ENCODE results near the gene LARGE1.

Gene LARGE1

GRCh38 chr22:33666961-33667619 lies 253.2 kb downstream of the LARGE1 start:
- Histone ChIP-seq H3K27ac (ENCODE audit: low read depth, low read length) (no peak overlapping the region), H3K27me3 (ENCODE audit: insufficient read depth, low read length, poor library complexity) (no peaks in the 10 kb centered on the region)

GRCh38 chr22:33666279-33666960 lies 253.9 kb downstream of the LARGE1 start:
- no peak overlapping the region for H3K4me3 ChIP-seq (ENCODE audit: low read length)

More at GRCh38 chr22:33666961-33667619, 253.2 kb downstream of the LARGE1 start:
- Histone ChIP-seq H2BK15ac (replicated peaks; ENCODE audit: low read depth) (no peak overlapping the region), H3K4me3 (ENCODE audit: low read length) (no peak overlapping the region), H4K8ac (ENCODE audit: low read depth, low read length) (no peak overlapping the region), H3K79me1 (ENCODE audit: low read length) (no peaks in the 10 kb centered on the region), H4K5ac (ENCODE audit: low read length) (no peak overlapping the region), H3K79me2 (ENCODE audit: control insufficient read depth, insufficient read depth, low read length) (peaks cover 2% of the 10 kb centered on the region), H2BK5ac (ENCODE audit: low read length) (no peak overlapping the region), H3K4me2 (ENCODE audit: low read length) (no peak overlapping the region), H3K4ac (ENCODE audit: low read depth, low read length) (no peak overlapping the region), H3K4me1 (ENCODE audit: control insufficient read depth, low read depth, low read length) (peaks cover 5% of the 10 kb centered on the region), H2AK5ac (ENCODE audit: low read length) (no peak overlapping the region), H3K18ac (ENCODE audit: low read length) (no peak overlapping the region), H2BK120ac (ENCODE audit: low read depth, low read length) (no peak overlapping the region), H3K36me3 (ENCODE audit: control insufficient read depth, insufficient read depth, low read length) (no peaks in the 10 kb centered on the region), H3K23ac (ENCODE audit: low read length) (no peak overlapping the region), H3K56ac (ENCODE audit: low read length) (no peak overlapping the region), H3K9ac (ENCODE audit: low read length) (no peak overlapping the region)
- DNase-seq, result peak; percentile 75
- no CpG with 5 or more reads among the region's 6 CpGs for WGBS (ENCODE audit: extremely low coverage, insufficient coverage, low lambda C conversion rate)

DNA sequence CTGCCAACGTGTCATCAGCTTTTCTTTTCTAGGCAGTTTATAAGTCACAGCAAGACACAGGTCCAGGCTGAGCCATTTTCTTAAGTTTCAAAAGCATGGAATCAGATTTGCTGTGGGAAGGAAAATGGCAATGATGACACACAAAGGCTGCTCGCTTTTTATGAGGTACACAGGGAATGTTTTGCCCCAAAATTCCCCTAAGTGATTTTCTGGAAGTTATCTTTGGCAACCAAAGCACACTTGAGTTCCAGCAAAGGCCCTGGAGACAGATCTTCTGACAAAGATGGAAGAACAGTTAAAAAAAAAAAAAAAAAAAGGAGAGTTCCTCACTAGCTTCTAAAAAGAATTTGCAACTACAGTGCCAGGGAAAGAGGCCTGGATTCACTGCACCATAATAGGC lies 260.8 kb downstream of the LARGE1 start:
- no peak overlapping the region for H3K4me3 ChIP-seq (ENCODE audit: low read length)

More at GRCh38 chr22:33666279-33666960, 253.9 kb downstream of the LARGE1 start:
- Histone ChIP-seq H2BK120ac (ENCODE audit: low read depth, low read length) (no peak overlapping the region), H3K23ac (ENCODE audit: low read length) (no peak overlapping the region), H3K4me2 (ENCODE audit: low read length) (no peak overlapping the region), H3K36me3 (ENCODE audit: control insufficient read depth, insufficient read depth, low read length) (no peaks in the 10 kb centered on the region), H3K79me2 (ENCODE audit: control insufficient read depth, insufficient read depth, low read length) (peaks cover 2% of the 10 kb centered on the region), H2AK5ac (ENCODE audit: low read length) (no peak overlapping the region), H2BK15ac (replicated peaks; ENCODE audit: low read depth) (no peak overlapping the region), H4K5ac (ENCODE audit: low read length) (no peak overlapping the region), H3K56ac (ENCODE audit: low read length) (no peak overlapping the region), H3K4me1 (ENCODE audit: control insufficient read depth, low read depth, low read length) (peaks cover 5% of the 10 kb centered on the region), H3K27me3 (ENCODE audit: insufficient read depth, low read length, poor library complexity) (no peaks in the 10 kb centered on the region), H3K9ac (ENCODE audit: low read length) (no peak overlapping the region), H2BK5ac (ENCODE audit: low read length) (no peak overlapping the region), H3K27ac (ENCODE audit: low read depth, low read length) (no peak overlapping the region), H3K4ac (ENCODE audit: low read depth, low read length) (peak overlapping the region; percentile 6), H3K18ac (ENCODE audit: low read length) (no peak overlapping the region), H4K8ac (ENCODE audit: low read depth, low read length) (no peak overlapping the region), H3K79me1 (ENCODE audit: low read length) (no peaks in the 10 kb centered on the region)
- peak; percentile 48 for DNase-seq
- no CpG with 5 or more reads among the region's 4 CpGs for WGBS (ENCODE audit: extremely low coverage, insufficient coverage, low lambda C conversion rate)

GRCh38 chr22:33658775-33659174 lies 261.5 kb downstream of the LARGE1 start:
- Histone ChIP-seq H4K5ac (ENCODE audit: low read length) (no peak overlapping the region), H3K9ac (ENCODE audit: low read length) (no peak overlapping the region), H4K8ac (ENCODE audit: low read depth, low read length) (no peak overlapping the region), H2AK5ac (ENCODE audit: low read length) (no peak overlapping the region), H3K18ac (ENCODE audit: low read length) (no peak overlapping the region), H3K27me3 (ENCODE audit: insufficient read depth, low read length, poor library complexity) (no peaks in the 10 kb centered on the region), H3K4ac (ENCODE audit: low read depth, low read length) (no peak overlapping the region), H3K79me2 (ENCODE audit: control insufficient read depth, insufficient read depth, low read length) (no peaks in the 10 kb centered on the region), H3K4me3 (ENCODE audit: low read length) (no peak overlapping the region), H3K27ac (ENCODE audit: low read depth, low read length) (no peak overlapping the region), H3K4me1 (ENCODE audit: control insufficient read depth, low read depth, low read length) (no peaks in the 10 kb centered on the region), H2BK120ac (ENCODE audit: low read depth, low read length) (no peak overlapping the region), H3K4me2 (ENCODE audit: low read length) (no peak overlapping the region), H2BK5ac (ENCODE audit: low read length) (no peak overlapping the region), H3K56ac (ENCODE audit: low read length) (no peak overlapping the region), H2BK15ac (replicated peaks; ENCODE audit: low read depth) (no peak overlapping the region), H3K36me3 (ENCODE audit: control insufficient read depth, insufficient read depth, low read length) (no peaks in the 10 kb centered on the region), H3K79me1 (ENCODE audit: low read length) (no peaks in the 10 kb centered on the region), H3K23ac (ENCODE audit: low read length) (no peak overlapping the region)
- no peak for DNase-seq
- no CpG with 5 or more reads among the region's 3 CpGs for WGBS (ENCODE audit: extremely low coverage, insufficient coverage, low lambda C conversion rate)

More for the DNA sequence above, 260.8 kb downstream of the LARGE1 start:
- WGBS (ENCODE audit: extremely low coverage, insufficient coverage, low lambda C conversion rate), result no CpG with 5 or more reads among the region's 2 CpGs
- H3K79me2 ChIP-seq (ENCODE audit: control insufficient read depth, insufficient read depth, low read length), result no peaks in the 10 kb centered on the region
- no peak overlapping the region for H3K9ac ChIP-seq (ENCODE audit: low read length)
- H3K4me1 ChIP-seq (ENCODE audit: control insufficient read depth, low read depth, low read length), result no peaks in the 10 kb centered on the region
- H3K18ac ChIP-seq (ENCODE audit: low read length), result no peak overlapping the region
- no peak overlapping the region for H4K8ac ChIP-seq (ENCODE audit: low read depth, low read length)
- H2AK5ac ChIP-seq (ENCODE audit: low read length), result no peak overlapping the region
- H3K79me1 ChIP-seq (ENCODE audit: low read length), result no peaks in the 10 kb centered on the region
- H2BK15ac ChIP-seq (replicated peaks; ENCODE audit: low read depth), result no peak overlapping the region
- H3K27me3 ChIP-seq (ENCODE audit: insufficient read depth, low read length, poor library complexity), result no peaks in the 10 kb centered on the region
- no peak overlapping the region for H2BK120ac ChIP-seq (ENCODE audit: low read depth, low read length)
- no peaks in the 10 kb centered on the region for H3K36me3 ChIP-seq (ENCODE audit: control insufficient read depth, insufficient read depth, low read length)
- no peak overlapping the region for H3K27ac ChIP-seq (ENCODE audit: low read depth, low read length)
- H4K5ac ChIP-seq (ENCODE audit: low read length), result no peak overlapping the region
- H3K23ac ChIP-seq (ENCODE audit: low read length), result no peak overlapping the region
- no peak overlapping the region for H3K4ac ChIP-seq (ENCODE audit: low read depth, low read length)
- no peak overlapping the region for H3K56ac ChIP-seq (ENCODE audit: low read length)
- no peak overlapping the region for H3K4me2 ChIP-seq (ENCODE audit: low read length)
- H2BK5ac ChIP-seq (ENCODE audit: low read length), result no peak overlapping the region
- DNase-seq, result no peak

DNA sequence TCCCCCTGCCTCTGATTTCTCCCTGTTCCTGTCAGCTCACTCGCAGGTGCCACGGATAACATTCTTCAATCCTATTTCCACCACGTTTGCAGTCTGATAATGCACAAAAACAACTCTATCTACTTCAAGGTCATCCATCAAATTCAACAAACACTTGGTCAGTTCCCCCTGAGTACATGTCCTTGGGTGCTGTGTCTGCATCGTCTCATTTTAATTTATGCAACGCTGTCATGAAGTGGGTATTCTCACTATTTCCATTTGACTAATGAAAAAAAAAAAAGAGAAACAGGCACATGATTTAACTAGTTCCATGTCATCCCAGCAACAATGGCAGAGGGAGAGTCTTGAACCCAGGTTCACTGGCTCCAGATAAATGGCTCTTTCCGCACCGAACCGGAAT lies 262.6 kb downstream of the LARGE1 start:
- Histone ChIP-seq H3K79me1 (ENCODE audit: low read length) (no peaks in the 10 kb centered on the region), H3K4me3 (ENCODE audit: low read length) (no peak overlapping the region), H3K36me3 (ENCODE audit: control insufficient read depth, insufficient read depth, low read length) (no peaks in the 10 kb centered on the region), H2AK5ac (ENCODE audit: low read length) (no peak overlapping the region), H3K4me2 (ENCODE audit: low read length) (no peak overlapping the region), H3K18ac (ENCODE audit: low read length) (no peak overlapping the region), H3K4ac (ENCODE audit: low read depth, low read length) (no peak overlapping the region), H3K27me3 (ENCODE audit: insufficient read depth, low read length, poor library complexity) (no peaks in the 10 kb centered on the region), H3K27ac (ENCODE audit: low read depth, low read length) (no peak overlapping the region), H3K79me2 (ENCODE audit: control insufficient read depth, insufficient read depth, low read length) (no peaks in the 10 kb centered on the region), H2BK15ac (replicated peaks; ENCODE audit: low read depth) (no peak overlapping the region), H2BK120ac (ENCODE audit: low read depth, low read length) (no peak overlapping the region), H4K8ac (ENCODE audit: low read depth, low read length) (no peak overlapping the region), H3K4me1 (ENCODE audit: control insufficient read depth, low read depth, low read length) (peaks cover 2% of the 10 kb centered on the region), H3K9ac (ENCODE audit: low read length) (no peak overlapping the region), H4K5ac (ENCODE audit: low read length) (no peak overlapping the region), H3K23ac (ENCODE audit: low read length) (no peak overlapping the region), H2BK5ac (ENCODE audit: low read length) (no peak overlapping the region), H3K56ac (ENCODE audit: low read length) (no peak overlapping the region)
- WGBS (ENCODE audit: extremely low coverage, insufficient coverage, low lambda C conversion rate), result no CpG with 5 or more reads among the region's 8 CpGs
- DNase-seq, result no peak
